Hindlimb muscle (tissue), 1 donor: ENCODE measurements around the gene PTMA. TPM values are rescaled to one million over a fixed set of nuclear protein-coding genes. Genes with fewer than 3 reads are reported as not detected.
"Not testable (repeated sequence)": the region's sequence is repeated elsewhere in the genome, so short reads cannot be mapped to it uniquely, and the experiment has no call there.

ENCODE experiments used
- DNase-seq: peaks from one replicate; pipeline ENCODE4 v3.0.0-alpha.2; 2013
- polyA plus RNA-seq: library from polyadenylated mRNA; unstranded; fragments of 120-200 nt; gene quantifications from one replicate; pipeline ENCODE4 v1.2.1, GENCODE V29; 2013; ENCODE audit not compliant: insufficient read length

Gene PTMA
- polyA plus RNA-seq, 1 donor: 558 TPM

DNA sequence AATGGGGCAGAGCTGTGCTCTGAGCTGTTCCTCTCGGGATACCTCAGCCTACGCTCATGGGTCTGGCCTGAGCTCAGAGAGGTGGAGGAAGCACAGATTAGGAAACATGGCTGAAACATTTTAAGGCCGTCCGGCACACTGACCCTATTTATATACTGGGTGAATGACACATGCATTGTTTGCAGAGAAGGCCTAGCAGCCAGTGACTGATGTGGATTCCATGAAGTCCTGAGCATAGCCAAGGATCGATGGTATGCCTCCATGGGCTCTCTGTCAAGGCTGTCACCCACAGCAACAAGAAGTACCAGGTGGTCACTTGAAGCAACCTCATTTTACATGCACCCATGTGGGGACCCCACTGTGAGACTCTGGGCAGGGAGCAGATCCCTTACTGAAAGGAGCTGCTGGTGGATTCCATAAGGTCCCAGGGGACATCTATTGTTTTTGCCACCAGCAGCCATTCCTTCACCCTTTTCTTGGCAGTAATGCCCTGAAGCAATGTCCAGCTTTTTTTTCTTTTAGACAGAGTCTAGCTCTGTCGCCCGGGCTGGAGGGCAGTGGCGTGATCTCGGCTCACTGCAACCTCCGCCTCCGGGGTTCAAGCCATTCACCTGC is 8.4 kb downstream of the PTMA start:
- no peak for DNase-seq

DNA sequence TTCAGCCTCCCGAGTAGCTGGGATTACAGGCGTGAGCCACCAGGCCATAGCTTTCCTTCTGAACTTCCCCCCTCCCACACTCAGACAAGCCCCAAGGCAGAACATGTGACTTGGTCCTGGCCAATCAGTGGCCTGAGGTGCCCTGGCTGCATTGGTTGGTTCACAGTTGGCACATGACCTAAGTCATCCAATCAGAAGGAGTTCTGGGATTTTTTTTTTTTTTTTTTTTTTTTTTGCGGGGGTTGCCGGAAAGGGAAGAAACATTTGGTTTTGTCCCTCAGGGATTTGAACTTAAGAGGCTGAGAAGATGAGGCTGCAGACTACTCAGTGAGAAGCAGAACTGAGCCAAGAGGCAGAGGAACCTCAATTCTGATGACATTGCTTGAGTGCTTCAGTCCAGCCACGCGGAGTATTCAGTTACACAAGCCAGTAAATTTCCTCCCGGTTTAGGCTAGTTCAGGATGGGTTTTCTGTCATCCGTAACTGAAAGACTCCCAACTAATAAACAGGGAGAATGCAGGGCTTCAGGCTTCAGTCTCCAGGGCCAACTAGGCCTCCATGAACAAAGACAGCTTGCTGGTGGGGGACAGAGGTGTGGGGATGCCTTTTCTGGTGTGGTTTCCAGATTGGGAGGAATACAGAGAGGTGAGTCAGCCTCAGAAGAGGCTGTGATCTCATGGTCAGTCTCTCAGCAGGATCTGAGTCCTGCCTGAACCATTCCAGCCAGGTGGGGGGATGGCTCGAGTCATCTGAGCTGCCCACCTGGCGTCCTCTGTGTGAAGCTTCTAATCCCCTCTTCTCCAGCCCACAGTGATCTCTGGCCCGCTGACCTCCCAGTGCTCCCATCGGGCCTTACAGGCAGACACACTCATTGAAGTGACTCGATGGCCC is 9.2 kb downstream of the PTMA start:
- DNase-seq: no peak

DNA sequence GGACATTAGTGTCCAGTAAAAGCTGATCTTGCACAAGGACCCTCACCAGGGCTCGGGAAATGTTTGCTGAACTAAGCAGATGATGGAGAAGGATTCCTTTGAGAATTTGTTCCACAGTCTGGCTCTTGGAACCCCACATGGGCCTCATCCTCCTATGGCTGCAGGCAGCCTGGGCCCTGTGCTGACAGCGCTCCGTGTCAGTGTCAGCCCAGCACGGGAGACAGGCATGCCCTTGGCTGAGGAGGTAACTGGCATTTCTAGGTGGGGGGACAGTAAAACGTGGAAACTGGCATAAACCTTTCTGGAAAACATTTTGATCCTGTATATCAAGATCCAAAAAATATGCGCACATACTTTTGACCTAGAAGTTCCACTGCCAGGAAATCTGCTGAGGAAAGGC is 10.5 kb downstream of the PTMA start:
- DNase-seq: no peak

DNA sequence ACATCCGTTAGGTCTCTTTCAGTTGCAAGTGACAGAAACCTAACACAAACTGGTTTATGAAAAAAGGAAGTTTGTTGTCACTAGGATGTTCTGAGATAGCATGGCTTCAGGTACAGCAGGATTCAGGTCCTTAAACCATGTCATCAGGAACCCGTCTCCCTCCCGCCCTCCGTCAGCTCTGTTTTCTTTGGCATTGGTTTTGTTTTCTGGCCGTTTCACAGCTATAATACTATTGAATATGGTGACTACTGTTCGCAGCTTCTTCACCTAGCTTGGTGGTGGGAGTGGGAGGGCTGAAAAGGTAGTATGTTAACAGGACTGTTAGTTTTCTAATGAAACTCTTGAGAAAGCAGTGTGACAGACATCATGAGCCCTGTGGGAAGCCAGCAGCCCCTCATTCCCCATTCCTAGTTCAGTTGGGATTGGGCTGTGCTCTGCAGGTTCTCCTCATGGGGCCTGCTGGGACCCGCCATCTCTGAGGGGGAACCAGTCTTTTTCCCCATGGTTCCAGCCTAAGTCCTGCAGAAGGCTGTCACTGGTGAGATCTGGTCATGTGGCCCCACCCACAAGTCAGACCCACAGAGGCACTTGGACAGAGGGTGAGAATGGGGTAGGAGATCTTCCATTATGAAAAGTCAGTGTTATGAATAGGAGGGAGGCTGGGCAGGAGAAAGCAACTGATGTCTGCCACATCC is 12.1 kb downstream of the PTMA start:
- DNase-seq: no peak

DNA sequence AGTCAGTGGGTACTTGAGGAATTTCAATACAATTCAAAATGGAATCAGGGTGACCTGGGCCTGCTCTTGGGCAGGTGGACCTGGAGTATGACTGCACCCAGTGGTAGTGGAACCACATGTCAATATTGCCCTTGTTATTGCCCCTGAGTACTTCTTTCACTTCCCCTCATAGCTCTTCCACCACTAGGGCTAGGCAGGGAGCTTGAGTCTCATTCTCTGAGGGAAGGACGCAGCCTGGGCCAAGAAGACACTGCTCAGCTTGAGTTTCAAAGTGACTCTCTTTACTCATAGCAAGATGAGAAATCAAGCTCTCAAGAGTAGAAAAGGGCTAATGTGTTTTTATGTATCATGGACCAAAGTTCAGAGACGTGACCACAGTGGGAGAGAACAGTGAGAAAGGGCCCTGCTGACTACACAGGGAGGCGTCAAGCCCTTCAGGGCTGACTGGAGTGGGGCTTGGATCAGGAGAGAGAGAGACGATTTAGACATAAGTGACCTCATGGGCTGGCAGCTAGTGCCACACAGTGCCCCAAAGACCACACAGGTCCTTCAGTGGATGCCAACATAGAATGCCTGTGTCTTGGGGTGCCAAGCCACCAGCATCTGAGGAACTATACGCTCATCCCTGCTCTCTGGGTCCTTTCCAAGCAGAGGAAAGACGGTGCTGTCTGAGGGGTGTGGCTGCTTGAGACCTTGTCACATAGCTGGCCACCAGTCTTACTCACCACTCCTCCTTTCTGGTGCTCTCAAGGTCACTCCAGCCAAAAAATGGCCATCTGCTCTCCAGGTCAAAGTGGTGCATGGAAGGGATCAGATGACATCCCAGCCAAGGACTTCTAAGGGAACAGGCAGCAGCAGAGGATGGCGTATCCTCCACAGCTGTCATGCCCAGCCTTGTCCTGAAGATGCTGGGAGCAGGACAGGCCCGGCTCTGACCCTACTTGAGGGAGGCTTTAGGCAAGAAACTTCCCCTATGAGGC is 13.0 kb downstream of the PTMA start:
- no peak for DNase-seq

DNA sequence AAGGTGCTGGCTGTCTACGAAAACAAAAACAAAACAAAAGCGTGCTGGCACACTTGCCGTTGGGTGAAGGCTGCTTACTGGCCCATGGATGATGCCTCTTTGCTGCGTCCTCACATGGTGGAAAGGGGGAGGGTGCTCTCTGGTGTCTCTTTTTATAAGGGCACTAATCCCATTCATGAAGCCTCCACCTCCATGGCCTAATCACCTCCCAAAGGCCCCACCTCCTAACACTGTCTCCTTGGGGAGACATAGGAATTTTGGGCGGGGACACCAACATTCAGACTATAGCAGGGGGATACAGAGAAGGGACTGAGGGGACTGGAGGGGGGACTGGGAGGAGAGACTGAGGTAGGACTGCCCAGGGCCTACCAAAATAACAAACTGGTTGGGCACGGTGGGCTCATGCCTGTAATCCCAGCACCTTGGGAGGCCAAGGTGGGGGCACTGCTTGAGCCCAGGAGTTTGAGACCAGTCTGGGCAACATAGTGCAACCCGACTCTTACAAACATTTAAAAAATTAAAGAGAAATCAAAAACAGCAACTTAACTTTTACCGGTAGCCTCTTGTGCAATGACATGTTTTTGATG is 14.5 kb downstream of the PTMA start:
- DNase-seq: no peak

DNA sequence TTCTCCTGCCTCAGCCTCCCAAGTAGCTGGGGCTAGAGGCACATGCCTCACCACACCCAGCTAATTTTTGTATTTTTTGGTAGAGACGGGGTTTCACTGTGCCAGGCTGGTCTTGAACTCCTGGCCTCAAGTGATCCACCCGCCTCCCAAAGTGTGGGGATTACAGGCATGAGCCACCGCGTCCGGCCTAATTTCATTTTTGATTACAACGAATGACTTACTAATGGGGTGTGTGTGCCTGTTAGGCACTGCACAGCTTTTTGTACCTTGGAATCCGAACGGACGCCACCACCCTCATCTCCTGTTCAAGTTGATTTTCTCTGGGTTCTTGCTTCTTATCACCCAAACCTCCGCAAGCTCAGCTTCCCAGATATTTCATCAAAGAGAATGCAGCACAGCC is 17.2 kb downstream of the PTMA start:
- no peak for DNase-seq

DNA sequence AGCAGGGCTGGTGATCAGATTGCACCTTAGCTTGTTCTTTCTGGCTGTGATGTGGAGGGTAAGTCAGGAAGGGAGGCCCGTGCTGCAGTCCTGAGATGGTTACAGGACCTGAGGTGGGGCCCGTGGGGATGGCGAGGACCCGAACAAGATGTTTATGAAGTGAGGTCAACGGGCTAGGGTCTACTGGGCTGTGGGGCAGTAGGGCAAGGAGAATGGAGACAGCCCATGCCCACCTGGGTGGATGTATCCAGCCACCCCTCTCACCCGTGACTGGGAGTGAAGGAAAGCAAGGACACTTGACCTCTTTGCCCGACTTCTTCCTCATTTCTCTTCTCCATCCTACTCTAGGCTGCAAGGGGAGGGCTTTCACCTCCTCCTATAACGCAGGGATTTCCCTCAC is 18.0 kb downstream of the PTMA start:
- no peak for DNase-seq

DNA sequence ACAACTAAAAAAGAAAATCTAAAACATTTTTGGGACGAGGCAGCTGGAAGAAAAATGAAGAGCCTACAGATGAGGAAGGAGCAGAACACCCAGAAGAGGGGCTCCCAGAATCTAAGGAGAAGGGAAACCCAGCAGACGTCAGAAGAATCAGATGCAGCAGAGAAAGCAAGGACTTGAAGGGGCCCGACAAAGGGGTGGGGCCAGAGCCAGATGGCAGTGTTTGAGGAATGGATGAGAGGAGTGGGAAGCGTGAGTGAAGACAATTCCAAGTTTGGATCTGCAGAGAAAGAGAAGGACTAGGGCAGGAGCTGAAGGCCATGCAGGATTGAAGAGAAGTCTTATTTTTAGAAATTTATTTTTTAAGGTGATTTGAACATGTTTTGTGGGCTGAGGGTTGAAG is 19.3 kb downstream of the PTMA start:
- DNase-seq: no peak

DNA sequence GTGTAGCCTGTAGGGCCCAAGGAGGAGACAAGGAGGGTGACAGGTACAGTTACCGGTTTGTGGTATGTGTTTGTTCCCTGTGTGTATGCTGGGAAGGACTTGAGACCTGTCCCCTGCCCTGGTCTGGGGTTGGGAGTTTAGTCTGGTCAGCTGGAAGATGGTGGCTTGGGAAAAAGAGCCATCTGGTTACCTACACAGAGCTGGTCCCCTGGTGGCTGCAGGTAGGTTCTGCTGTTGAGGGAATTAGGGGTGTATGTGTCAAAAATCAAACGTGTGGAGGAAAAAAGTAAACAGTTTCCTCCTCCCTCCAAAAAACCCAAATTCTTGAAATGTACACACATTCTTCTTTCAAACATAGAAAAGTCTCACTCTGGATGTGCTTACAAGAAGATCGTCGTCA is 24.3 kb downstream of the PTMA start:
- no peak for DNase-seq

DNA sequence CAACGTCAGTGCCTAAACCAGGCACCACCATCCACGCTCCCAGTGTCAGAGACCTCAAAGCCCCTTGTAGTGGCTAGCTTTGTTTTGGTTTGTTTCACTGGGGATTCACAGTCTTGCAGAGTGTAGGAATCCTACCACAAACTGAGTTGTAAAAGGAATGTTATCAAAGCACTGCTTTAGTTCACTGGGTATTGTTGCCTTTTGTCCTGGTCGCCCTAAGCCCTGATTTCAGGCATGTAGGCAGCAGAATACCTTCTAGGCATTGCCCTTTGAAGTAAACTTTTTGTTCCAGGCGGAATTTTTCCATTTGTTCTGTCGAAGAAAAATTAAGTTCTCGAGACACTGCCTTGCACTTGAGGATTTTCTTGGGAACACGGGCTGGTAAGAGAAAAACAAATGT is 29.4 kb downstream of the PTMA start:
- DNase-seq: no peak

DNA sequence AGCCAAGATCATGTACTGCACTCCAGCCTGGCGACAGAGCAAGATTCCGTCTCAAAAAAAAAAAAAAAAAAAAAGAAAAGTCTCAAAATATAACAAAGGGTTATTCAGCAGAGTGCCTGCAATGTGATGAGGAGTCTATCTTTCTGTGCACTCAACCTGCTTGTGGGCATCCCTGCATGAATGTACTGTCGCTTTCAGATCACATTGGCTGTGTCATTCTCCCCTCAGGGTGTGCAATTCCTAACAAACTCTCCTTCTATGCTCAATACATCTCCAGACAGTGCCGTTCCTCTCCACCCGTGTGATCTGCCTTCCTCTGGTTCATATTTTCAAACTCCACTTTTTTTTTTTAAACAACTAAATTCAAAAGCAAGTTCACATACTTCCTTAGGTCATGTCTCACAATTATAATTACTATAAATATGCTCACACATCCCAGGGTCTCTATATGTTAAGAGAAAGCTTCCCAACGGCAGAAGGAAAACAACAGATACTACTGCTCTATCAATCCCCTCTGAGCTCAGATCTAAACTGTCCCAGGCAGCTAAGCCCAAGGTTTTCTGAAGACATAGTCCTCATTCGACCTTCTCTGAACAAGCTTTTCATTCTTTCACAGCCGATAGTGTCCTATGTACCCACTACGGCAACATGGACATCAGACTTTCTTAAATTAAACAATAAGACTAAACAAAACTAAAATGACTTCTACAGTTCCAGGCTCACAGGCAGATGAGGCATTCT is 35.2 kb downstream of the PTMA start:
- no peak for DNase-seq

DNA sequence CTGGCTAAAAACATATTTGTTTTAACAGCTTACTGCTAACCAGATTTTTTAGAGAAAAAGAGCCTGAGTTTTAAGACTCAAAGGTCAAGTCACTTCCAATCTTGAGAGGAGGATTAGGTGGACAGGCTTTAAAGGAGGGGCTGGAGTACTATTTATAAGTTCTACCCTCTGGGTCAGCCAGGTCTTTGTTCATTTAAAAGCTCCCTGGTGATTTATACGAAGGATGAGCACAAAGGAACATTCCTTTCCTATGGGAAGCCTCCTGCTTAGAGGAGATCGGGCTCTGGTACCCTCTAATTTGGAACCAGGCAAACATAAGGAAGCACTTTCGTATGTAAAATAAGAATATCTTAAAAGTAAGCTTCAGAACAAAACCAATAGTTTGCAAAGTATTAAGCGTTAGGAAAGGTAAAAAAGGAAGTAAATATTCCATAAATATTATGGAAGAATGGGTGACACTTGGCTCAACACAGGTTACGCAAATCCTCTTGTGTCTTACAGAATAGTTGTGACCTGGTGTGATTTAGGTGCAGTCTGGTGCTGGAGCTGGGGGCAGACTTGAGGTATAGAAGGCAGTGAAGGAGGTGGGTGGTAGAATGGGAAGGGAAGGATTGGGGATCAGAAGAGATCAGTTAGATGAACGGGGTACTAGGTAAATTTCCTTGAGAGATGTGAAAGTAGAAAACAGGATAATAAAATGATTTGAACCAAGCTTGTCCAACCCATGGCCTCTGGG is 37.1 kb downstream of the PTMA start:
- DNase-seq: no peak

DNA sequence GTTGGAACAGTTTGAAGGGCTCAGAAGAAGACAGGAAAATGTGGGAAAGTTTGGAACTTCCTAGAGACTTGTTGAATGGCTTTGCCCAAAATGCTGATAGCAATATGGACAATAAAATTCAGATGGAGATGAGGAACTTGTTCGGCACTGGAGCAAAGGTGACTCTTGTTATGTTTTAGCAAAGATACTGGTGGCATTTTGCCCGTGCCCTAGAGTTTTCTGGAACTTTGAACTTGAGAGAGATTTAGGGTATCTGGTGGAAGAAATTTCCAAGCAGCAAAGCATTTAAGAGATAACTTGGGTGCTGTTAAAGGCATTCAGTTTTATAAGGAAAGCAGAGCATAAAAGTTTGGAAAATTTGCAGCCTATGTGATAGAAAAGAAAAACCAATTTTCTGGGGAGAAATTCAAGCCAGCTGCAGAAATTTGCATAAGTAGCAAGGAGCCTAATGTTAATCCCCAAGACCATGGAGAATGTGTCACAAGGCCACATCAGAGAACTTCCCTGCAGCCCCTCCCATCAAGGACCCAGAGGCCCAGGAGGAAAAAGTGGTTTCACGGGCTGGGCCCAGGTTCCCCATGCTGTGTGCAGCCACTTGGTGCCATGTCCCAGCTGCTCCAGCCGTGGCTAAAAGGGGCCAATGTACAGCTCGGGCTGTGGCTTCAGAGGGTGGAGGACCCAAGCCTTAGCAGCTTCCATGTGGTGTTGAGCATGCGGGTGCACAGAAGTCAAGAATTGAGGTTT is 40.0 kb downstream of the PTMA start:
- DNase-seq: not testable (repeated sequence)

DNA sequence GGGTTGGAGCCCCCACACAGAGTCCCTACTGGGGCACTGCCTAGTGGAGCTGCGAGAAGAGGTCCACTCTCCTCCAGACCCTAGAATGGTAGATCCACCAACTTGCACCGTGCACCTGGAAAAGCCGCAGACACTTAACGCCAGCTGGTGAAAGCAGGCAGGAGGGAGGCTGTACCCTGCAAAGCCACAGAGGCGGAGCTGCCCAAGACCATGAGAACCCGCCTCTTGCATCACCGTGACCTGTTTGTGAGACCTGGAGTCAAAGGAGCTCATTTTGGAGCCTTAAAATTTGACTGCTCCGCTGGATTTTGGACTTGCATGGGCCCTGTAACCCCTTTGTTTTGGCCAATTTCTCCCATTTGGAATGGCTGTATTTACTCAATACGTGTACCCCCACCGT is 40.7 kb downstream of the PTMA start:
- DNase-seq: not testable (repeated sequence)

DNA sequence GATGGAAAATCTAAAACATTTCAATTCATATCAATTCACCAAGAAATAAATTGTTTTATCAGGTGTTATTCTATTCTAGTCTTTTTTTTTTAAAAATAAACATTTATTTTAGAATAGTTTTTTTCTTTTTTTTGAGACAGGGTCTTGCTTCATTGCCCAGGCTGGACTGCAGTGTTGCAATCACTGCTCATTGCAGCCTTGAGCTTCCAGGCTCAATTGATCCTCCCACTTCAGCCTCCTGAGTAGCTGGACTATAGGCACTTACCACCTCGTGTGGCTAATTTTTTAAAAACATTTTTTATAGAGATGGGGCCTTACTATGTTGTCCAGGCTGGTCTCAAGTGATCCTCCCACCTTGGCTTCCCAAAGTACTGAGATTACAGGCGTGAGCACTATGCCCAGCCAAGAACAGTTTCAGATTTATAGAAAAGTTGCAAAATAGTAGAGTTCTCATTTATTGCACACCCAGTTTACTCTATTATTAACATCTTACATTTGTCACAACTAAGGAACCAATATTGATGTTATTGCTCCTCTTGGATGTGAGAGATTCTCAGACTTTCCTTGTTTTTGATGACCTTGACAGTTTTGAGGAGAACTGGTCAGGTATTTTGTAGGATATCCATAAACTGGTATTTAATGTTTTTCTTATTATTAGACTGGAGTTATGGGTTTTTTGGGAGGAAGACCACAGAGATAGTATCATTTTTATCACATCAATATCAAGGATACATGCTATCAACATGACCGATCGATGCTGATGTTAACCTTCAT is 42.9 kb downstream of the PTMA start:
- no peak for DNase-seq

DNA sequence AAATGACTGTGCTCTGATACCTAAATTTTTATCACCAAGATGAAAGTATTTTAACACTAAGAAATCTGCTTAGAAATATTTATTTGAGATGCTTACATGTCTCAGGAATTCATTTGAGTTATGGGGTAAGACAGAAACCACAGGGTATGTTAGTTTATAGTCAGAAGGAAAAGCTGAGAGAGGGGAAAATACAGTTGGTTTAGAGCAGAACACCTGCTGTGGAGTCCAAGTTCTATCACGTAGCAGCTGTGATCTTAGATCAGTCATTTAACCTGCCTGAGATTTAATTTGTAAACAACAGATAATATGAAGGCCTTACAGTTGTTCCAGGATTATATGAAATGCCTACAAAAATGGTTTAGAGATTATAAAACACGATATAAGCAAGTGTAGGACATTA is 43.7 kb downstream of the PTMA start:
- DNase-seq: no peak

DNA sequence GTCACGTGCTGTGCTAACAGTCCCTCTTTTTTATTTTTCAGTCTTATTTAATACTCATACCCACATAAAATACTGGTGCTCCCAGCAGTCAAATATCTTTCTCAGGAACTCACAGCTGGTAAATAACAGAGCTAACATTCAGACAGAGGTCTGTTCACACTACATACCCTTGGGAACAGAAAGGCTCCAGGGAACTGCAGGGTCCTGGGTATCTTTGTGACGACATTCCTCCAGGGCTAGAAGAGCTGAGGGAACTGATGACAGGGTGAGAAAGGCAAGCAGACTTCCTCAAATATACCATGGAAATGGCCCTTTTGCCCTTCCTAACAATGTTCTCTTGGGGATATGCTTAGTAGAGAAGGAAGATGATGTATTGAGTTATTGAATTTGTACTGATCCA is 53.4 kb downstream of the PTMA start:
- DNase-seq: no peak
